HuH-7 (cell line): ENCODE data around the gene SIAH2.

Source experiments
- DNase-seq: peaks from one replicate; pipeline ENCODE4 v3.0.0; 2011; ENCODE audit warnings: low spot score

SIAH2 gene

GRCh38 chr3:150748684-150749047 lies 14.3 kb downstream of the SIAH2 start:
- DNase-seq = no peak

- DNase-seq = no peak
These were observed 14.9 kb downstream of the SIAH2 start for GRCh38 chr3:150747886-150748683.

- DNase-seq = no peak
These were observed 16.0 kb downstream of the SIAH2 start for GRCh38 chr3:150746791-150747590.

- no peak for DNase-seq
These were observed 17.1 kb downstream of the SIAH2 start for GRCh38 chr3:150745832-150746231.

- DNase-seq = no peak
These were observed 18.1 kb downstream of the SIAH2 start for GRCh38 chr3:150744919-150745211.

- no peak for DNase-seq
These were observed 18.7 kb downstream of the SIAH2 start for GRCh38 chr3:150744041-150744918.

GRCh38 chr3:150743508-150743907 lies 19.5 kb downstream of the SIAH2 start:
- no peak for DNase-seq

- no peak for DNase-seq
These were observed 20.3 kb downstream of the SIAH2 start for GRCh38 chr3:150742679-150743078.

GRCh38 chr3:150742141-150742523 lies 20.8 kb downstream of the SIAH2 start:
- DNase-seq = no peak

GRCh38 chr3:150741497-150742140 lies 21.4 kb downstream of the SIAH2 start:
- DNase-seq = no peak

- no peak for DNase-seq
These were observed 22.1 kb downstream of the SIAH2 start for GRCh38 chr3:150740733-150741496.

GRCh38 chr3:150739877-150740645 lies 22.9 kb downstream of the SIAH2 start:
- no peak for DNase-seq

GRCh38 chr3:150739200-150739863 lies 23.6 kb downstream of the SIAH2 start:
- DNase-seq = no peak

- no peak for DNase-seq
These were observed 24.3 kb downstream of the SIAH2 start for GRCh38 chr3:150738688-150739087.

- no peak for DNase-seq
These were observed 24.9 kb downstream of the SIAH2 start for GRCh38 chr3:150737874-150738679.

GRCh38 chr3:150736903-150737832 lies 25.8 kb downstream of the SIAH2 start:
- DNase-seq = no peak

GRCh38 chr3:150736316-150736719 lies 26.7 kb downstream of the SIAH2 start:
- no peak for DNase-seq

- no peak for DNase-seq
These were observed 28.2 kb downstream of the SIAH2 start for GRCh38 chr3:150734795-150735119.
